GM19025 (cell line): ENCODE measurements around the gene KPNB1.

Source experiments
- ATAC-seq: cut with Tn5 transposase; IDR thresholded peaks from one replicate; pipeline ENCODE4 v1.9.1; 2021; ENCODE audit warnings: mild to moderate bottlenecking, low read depth, moderate library complexity; ENCODE audit not compliant: unreplicated experiment

Gene KPNB1

GRCh38 chr17:47708864-47709541 lies 59.3 kb downstream of the KPNB1 start:
- ATAC-seq = no peak

GRCh38 chr17:47709594-47709993 lies 59.9 kb downstream of the KPNB1 start:
- no peak for ATAC-seq

GRCh38 chr17:47711366-47712099 lies 61.8 kb downstream of the KPNB1 start:
- ATAC-seq = no peak

- ATAC-seq = no peak
These were observed 62.8 kb downstream of the KPNB1 start for GRCh38 chr17:47712330-47713023.

DNA sequence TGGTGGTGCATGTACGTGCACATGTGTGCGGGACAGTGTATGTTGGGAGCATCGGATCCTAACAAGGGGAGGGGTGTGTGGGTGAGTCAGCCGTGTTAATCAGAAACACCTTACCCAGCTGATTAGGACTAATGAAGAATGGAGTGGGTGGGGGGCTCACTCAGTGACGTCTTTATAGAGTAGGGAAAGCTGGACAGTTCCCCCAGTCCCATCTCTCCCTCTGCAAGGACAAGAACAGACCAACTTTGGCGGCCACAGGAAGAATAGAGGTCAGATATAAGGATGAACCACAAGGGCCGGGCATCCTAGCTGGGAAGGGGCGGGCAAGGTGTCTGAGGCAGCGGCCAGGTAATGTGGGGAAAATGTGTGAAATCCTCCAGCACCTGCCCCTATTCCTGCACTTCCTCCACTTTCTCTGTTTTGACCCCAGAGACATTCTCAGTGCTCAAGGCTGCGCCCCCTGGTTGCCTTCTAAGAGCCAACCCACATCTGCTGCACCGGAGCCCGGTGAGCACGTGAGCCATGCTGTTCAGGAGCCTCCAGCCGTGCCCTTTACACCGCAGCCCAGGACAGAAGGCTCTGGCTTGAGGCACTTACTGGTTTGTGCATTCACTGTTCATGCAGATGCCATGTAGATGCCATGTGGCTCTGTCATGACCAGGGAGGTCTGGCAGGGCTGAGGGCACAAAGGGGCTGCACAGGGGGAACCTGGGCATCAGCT lies 64.4 kb downstream of the KPNB1 start:
- no peak for ATAC-seq

DNA sequence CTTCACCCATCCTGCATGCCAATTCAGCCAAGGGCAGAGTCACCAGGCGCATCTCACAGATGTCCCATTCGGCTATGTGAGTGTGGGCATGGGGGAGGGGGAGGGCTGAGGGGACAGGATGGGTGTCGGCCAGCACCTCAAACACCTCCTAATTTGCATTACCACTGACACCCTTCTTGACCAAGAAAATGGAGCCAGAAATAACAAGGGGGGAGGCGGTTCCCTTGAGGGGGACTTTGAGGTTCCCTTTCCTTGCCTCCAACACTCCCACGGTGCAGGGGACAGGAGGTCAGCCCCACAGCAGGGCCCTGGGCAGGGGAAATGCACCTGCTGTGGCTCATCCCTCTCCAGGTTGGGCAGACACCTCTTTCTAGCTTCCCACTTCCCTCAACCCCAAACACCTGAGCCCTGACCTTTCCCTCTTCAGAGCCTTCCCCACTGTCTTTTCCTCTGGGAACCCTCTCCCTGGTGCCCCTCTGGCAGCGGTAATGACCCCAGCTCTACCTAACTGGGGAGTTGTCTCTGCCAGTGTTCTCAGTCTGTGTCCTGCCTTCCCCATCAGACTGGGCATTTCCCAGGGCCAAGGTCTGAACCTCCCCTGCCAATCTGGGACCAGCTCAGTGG lies 65.2 kb downstream of the KPNB1 start:
- ATAC-seq = no peak

- no peak for ATAC-seq
These were observed 66.1 kb downstream of the KPNB1 start for GRCh38 chr17:47715669-47716325.

GRCh38 chr17:47716375-47716774 lies 66.7 kb downstream of the KPNB1 start:
- no peak for ATAC-seq

- no peak for ATAC-seq
These were observed 67.6 kb downstream of the KPNB1 start for GRCh38 chr17:47717261-47717697.

DNA sequence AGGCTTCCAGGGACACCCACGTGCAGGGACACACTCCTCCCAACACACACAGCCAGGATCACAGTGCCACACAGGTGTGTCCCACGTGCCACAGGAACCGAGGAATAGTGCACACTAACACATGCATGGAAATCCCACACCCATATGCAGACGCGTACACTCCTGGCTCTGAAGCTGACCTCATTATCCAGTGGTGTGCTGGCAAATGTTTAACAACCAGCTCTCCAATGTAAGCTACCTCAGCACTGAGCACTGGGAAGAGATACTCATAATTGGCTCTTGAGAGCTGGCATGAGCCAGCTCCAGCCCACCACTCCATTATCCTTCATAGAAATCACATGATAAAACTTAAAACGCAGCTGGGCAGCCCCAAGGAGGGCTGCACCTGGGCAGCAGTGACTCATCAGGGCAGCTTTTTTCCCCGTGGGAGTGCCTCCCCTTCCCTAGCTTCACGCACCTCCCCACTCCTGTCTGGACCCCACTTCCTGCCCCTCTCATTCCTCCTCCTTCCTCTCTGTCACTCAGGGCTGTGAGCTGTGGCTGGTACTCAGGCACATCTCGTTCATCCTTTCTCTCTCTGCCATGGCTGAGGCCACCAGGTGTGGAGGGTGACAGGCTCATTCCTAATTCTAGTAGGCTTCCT lies 68.4 kb downstream of the KPNB1 start:
- no peak for ATAC-seq

GRCh38 chr17:47718634-47719405 lies 69.1 kb downstream of the KPNB1 start:
- ATAC-seq = no peak

- ATAC-seq = no peak
These were observed 69.9 kb downstream of the KPNB1 start for GRCh38 chr17:47719411-47720152.

DNA sequence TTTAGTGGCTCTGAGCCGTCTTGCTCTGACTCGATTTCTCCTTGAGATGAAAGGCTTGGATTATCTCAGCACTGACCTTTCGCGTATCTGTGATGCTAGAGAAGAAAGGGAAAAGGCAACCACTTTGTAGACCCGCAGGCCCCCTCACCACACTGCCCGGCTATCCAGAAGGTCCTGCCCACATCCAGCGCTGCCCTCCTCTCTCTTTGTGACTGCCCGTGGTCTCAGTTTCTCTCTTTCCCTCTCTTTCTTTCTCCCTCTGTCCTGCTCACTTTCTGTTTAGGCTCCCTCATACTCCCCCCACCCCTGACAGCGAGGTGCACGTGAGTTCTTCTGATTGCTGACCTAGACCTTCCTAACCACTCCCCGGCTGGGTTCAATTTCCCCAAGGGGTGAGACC lies 70.5 kb downstream of the KPNB1 start:
- ATAC-seq = no peak

GRCh38 chr17:47720754-47721533 lies 71.2 kb downstream of the KPNB1 start:
- ATAC-seq = no peak

DNA sequence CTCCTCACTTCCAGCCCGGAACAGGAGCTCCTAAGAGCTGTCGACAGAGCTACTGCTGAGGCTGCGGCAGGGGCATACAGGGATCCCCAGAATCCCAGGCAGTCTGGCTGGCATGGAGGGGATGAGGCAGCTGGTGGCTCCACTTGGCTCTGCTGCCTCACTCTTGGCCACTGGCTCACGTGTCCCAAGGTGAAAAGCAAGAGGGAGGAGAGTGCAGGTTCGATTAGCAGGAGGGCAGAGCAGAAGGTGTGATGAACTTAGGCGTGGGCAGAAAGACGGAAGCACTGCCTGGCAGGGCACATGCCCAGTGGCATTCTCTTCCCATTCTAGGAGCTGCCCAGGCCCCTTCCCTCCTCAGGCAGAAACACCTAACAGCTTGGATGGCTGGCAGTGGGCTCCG lies 72.0 kb downstream of the KPNB1 start:
- no peak for ATAC-seq

DNA sequence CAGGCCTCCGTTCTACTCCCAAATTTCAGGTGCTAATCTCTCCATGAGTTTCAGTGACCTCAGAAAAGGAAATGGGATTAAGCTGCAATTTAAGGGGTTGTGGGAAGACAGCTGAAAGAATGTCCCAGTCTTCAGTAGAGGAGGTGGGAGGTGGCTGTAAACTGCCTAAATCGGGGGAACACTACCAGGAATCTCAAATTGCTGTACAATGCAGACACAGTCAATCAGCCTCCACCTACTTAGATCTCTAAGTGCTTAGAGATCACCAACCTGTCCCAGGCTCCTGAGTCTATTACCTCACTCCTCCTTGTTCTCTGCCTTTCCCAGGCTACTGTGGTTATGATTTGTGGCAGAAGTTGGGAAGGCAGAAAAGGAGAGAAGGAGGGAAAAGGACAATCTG lies 75.0 kb downstream of the KPNB1 start:
- ATAC-seq = no peak

DNA sequence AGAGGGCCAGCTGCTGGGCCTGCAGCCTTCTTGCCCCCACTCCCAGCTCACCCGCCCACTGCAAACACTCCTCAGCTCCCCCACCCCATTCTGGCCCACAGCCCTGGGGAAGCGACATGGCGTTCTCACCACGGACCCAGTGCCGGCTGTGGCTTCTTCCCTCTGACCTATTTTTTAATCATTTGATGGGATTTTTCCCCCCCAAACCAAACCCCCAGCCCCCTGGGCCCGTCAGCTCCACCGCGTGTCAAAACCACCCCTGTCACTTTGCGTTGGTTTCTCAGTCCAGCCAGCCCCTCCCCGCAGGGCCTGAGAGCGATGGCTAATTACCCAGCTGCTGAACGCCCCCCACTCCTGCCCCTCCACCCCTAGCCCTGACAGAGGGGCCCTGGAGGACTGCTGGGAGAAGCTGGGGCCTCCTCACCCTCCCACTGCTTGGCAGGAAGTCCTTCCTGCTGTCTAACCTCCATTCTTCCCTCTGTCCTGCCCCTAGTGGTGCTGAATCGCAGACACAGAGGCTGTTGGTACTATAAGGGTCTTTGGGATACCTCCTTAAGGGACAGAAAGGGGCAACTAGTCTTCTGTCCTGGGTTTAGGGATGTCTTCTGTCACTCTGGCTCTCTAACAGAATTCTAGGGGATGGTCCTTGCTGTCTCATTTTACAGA lies 75.9 kb downstream of the KPNB1 start:
- no peak for ATAC-seq
